Measurements from ENCODE around the gene LIN37.
"Not testable (repeated sequence)": the region's sequence is repeated elsewhere in the genome, so short reads cannot be mapped to it uniquely, and the experiment has no call there.

The LIN37 gene

DNA sequence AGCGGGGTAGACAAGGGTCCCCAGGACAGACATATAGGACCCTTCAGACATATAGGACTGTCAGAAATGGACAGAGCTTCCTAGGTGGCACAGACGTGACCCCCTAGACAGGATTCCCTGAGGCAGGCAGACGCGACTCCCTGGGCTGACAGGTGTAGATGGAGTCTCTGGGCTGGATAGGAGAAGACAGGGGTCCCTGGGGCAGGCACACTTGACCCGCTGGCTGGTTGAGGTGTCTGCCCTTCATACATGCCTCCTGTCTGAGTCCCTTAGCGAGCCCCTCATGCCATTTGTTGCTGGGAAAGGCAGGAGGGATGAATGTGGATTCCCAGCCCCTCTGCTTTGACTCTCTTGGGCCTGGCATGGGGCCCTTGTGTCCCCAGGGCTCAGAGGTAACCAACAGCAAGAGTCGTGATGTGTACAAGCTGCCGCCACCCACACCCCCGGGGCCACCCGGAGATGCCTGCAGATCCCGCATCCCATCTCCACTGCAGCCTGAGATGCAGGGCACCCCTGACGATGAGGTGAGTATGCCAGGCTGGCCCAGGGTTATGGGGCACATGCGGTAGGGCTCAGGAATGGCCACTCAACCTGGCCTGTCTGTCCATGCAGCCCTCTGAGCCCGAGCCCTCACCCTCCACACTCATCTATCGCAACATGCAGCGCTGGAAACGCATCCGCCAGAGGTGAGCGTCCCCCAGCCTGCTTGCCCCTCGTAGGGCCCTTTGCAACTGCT lies 5.4 kb downstream of the LIN37 start:
- peak; percentile 38 for DNase-seq

DNA sequence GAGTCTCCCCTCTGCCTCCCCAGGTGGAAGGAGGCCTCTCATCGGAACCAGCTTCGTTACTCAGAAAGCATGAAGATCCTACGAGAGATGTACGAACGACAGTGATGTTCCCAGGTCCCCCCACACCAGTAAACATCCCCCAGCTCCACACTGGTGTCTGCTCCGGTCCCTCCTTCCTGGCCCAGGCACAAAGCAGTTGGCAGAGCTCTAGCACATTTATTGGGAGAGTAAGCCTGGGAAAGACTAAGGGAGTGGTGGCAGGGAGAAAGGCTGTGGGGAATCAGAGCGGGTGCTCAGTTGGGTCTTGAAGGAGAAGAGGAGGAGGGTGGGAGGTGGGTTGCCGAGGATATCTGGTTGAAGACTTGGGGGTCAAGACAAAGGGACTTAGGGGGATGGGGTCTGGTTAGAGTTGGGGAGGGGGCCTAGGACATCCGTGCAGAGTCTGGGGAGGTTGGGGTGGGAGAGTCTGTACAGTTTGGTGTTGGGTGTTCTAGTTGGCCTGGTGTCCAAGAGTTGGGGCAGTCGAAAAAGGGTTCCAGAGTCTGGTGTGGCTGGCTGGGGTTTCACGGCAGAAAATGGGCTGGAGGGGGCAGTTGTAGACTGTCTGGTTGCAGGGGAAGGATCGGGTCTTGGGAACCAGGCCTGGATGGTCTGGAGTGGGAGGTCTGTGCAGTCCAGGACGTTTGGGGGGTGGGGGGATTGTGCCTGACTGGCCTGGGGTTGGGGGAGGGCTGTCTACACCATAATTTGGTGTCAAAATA lies 6.2 kb downstream of the LIN37 start:
- peak; percentile 42 for DNase-seq

DNA sequence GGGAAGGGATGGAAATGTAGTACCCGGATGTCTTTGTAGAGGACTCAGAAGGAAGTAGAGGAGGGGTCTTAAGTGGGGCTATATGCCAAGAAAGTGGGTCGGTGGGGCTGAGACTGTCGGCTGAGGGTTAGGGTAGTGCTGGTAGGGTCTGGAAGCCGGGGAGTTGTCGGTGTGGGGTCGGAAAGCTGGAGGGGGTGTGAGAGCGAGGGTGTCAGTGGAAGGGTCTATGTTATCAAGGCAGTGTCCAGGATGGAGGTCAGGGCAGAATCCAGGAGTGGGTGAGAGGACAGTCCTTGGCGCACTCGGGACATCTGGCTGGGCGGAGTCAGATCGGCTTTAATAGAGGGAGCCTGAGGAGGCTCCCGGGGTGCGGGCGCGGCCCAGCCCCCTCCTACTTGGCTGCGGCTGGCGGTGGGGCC lies 6.8 kb downstream of the LIN37 start:
- peak; percentile 32 for DNase-seq

DNA sequence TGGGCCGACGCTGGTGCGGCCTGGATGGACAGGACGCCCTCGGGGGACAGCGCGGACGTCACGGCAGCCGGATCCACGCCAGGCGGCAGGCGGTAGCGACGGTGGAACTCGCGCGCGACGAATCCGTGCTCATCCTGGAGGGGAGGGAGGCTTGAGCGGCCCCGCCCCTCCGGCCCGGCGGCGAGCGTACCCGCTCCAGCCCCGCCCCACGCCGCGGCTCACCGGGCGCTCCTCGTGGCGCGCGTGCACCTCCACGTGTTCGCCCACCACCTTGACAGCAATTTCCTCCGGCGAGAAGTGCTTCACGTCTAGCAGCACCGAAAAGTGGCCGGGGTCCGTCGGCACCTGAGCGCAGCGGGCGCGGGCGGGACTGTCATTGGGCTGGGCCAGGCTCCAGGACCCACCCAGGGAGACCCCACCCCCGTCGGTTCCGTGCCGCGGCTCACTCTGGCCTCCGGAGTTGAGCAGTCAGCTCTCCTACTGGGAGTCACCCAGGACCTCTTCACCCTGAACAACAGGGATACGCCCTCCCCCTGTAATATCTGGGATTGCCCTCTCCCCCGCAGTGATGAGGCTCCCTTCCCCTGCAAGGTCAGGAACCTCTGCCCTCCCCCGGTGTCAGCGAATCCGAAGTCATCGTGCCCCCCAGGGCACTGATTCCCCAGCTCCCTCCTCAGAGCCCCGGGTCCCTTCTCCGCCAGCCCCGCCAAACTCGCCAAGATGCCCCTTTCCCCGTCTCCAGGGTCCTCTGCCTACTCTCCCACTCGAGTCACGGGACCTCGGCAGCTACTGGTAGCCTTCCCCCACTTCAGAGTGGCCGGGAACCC lies 7.4 kb downstream of the LIN37 start:
- peak; percentile 70 for DNase-seq

DNA sequence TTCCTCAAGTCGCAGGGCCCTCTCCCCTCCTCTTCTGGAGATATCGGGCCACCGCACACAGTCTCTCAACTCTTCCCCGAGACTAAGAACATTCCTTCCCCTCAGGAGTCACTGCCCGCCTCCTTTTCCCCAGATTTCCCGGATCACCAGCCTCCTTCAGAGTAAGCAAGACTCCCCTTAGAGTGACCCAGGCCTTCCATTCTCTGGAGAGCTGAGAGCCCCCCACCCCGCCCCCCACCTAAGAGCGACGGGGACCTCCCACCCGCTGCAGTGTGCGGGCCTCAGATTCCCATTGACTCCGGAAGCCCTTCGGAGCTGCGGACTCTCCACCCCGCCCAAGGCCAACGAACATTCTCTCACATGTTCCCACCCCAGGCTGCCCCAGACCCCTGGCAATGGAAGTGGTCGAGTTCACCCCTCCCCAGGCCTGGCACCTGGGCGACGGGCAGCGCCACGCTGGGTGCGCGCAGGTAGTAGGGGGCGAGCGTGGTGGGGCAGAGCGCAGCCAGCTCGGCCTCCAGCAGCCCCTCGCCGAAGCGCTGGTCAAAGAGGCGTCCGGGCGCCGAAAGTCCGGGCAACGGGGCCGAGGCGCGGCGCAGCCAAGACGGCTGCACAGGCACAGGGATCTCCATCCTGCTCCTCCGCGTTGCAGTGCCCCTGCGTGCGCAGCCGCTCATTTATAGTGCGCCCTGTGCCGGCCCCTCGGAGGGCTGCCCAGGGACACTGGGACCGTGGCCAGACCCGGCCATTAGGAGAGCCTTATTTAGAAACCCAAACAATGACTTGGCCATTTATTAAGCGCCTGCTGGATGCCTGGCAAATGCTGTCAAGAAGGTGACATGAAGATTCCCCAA lies 8.2 kb downstream of the LIN37 start, which contains the start of gene HSPB6:
HSPB6 (minus strand) TSS at position 653 of the 854 bp plus-strand sequence; CDS start at position 632, 21 bp downstream.
- peak; percentile 76 for DNase-seq

DNA sequence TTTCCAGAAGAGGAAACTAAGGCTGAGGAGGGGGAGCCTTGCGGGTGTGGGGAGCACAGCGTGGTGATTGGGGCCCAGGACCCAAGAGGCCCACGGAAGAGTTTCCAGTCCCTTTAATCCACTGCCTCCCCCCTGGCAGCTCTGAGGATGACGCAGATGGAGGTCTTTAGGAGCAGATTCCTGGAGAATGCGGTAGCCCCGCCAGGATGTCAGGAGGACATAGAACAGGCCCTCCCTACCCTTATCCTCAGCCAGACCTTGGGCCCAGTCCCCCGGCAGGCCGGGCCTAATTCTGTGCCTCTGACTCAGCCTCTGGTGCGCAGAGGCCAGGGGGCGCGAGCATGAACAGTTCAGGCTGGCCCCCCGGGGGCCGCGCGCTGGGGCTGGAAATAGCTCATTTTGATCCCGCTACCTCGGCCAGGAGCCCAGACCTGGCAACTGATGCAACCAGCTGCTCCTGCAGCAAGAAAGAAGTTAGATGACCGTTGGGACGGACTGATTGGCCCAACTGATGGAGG lies 8.9 kb downstream of the LIN37 start:
- peak; percentile 98 for DNase-seq

DNA sequence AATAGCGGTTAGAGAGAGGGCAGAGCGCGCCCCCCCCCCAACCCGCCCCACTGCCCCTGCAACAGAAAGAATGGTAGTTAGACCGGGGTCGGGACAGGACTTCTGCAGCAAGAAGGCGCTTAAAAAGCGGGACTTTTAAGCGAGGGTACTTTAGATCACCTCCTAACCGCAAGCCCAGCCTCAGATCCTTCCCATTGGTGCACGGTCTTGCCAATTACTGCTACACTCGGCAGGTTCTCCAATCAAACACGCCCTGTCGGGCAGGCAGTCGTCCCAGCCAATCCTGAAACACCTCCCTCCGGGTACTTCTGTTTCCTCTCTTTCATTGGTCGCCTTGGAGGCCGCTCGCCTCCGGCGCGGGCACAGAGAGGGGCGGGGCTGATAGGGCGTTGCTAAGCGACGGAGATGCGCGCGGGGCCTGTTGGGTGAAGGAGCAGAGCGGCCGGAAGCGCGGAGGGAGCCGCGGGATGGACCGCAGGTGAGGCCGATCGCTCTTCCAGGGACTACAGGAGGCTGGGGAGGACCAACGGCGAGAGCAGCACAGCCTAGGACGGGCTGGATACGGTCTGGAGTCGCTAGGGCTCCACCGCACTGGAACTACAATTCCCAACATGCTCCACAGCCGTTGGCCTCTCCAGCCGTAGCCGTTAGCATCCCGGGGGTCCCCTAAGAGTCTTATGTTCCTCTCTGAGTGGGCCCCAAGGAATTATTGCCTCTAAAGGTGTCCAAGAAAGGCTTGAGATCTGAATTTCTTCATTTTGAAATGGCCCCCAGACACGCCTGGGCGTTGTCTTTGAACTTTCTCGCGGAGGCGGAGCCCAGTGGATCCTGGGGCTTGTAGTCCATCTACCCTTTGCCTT lies 9.6 kb downstream of the LIN37 start, which contains the start of gene PROSER3:
PROSER3 (plus strand) TSS at position 428 of the 860 bp plus-strand sequence; CDS start at position 468, 40 bp downstream.
- peak; percentile 100 for DNase-seq

DNA sequence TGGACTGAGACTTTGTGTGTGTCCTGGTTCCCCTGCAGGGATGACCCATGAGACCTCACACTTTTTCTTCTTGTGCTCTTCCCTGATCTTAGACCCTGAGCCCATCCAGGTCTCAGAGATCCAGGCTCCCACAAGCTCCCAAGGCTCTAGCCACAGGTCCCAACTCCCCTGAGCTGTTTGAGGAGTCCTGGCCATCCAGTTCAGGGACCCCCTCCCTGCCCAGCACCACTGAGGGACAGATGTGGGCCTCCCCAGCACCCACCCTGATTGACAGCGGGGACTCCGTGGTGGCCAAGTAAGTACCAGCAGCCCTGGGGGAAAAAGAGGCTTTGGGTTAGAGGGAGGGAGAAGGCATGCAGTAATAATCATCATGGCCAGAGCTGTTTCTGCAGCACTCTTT lies 11.3 kb downstream of the LIN37 start:
- peak; percentile 32 for DNase-seq

DNA sequence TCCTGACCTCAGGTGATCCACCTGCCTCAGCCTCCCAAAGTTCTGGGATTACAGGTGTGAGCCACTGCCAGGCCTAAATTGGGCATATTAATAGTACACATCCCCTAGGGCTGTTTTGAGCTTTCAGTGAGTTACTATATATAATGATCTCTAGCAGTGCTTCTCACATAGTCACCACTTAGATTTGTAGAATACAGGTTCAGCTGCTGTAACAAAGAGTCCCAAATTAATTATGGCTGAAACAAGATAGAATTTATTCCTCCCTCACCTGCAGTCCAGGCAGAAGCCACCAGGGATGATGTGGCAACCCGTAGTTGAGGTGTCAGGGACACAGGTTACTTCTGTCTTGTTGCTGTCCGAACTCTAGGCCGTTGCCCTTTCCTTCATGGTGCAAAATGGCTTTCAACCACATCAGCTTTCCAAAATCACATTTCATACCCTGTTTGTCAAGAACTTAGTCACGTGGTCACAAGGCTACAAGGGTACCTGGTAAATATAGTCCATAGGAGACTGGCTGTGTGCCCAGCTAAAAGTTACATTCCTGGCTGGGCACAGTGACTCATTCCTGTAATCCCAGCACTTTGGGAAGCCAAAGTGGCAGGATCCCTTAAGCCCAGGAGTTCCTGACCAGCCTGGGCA lies 12.5 kb downstream of the LIN37 start:
- DNase-seq = no peak

DNA sequence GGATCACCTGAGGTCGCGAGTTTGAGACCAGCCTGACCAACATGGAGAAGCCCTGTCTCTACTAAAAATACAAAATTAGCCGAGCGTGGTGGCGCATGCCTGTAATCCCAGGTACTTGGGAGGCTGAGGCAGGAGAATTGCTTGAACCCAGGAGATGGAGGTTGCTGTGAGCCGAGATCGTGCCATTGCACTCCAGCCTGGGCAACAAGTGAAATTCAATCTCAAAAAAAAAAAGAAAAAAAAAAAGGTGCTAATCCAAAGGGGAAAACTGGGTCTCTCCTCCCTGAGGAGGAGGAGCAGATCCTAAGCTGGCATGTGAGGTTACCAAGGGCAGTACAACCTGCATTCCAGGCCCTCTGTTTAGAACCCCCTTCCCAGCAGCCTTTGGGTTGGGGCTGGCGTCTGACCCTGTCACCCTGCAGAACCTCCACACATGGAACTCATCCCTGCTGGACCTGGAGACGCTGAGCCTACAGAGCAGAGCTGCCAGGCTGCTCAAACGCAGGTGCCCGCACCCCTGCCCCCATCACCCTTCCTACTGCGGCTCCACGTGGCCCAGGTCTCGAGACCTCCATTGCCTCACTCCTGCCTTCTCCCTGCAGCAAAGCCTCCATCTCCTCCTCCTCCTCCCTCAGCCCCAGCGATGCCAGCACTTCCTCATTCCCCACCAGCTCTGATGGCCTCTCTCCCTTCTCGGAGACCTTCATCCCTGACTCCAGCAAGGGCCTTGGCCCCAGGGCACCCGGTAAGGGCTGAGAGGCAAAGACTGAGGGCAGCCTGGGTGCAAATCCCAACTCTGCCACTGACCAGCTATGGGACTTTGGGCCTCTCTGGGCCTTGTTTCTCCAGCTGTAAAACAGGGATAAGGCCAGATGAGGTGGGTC lies 16.3 kb downstream of the LIN37 start:
- DNase-seq = peak; percentile 35

DNA sequence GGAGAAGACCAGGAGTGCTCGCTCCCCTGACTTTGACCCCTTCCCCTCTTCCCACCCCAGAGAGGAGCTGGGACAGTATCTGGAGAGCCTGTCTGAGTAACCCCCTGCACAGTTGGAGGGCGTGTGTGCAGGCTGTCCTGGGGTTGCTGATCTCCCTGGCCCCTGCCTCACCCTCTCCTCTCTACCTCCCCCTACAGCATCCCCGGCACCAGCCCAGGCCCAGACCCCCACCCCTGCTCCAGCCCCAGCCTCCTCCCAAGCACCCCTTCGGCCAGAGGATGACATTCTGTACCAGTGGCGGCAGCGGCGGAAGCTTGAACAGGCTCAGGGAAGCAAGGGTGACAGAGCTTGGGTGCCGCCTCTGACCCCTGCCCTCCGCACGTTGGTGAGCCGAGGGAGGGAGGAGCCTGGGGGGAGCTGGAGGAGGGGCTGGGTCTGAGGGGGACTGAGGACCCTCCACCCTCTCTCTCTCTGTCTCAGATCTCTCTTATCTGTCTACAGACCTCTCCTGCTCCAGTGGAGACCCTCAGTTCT lies 18.3 kb downstream of the LIN37 start:
- DNase-seq = peak; percentile 42

DNA sequence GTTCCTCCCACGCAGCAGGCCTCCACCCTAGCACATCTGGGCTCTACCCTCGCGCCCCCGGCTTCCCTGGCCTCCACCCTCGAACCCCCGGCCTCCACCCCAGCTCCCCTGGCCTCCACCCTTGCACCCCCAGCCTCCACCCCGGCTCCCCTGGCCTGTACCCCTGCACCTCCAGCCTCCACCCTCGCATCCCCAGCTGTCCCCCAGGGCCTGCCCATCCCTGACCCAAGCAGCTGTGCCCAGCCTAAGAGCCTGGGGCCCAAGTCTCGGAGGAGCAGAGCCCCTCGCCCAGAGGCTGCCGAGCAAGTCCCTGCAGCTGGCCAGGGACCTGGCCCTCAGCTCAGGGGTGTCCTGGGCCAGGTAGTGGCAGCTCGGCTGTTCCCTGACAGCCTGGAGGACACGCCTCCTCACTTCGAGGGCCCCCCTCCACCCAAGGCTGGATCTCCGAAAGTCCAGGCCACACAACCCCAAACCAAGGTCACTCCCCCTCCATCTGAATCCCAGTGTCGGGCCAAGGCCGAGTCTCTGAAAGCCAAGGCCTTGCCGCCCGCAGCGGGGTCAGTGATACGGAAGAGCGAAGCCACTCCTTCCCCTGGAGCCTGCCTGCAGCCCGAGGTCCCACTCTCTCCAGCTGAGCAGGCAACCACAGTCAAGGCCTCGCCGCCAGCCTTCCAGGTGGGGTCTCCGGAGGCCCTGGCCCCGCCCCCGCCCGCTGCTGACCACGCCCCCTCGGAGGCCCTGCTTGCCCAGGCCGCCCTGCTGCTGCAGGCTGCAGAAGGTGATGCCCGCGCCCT lies 19.1 kb downstream of the LIN37 start:
- peak; percentile 90 for DNase-seq

DNA sequence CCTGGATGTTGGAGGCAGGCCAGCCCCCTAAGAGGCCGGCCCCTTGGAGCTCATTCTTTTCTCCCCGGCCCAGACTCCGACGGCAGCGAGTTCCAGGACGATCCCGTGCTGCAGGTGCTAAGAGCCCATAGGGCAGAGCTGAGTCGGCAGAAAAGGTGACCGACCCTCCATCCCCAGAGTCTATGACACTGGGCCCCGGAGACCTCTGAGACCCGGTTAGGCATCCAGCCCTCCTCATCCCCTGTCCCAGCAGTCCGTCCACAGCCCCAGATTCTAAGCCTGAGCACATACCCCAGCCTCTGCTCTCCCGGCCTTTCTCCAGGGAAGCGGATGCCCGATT lies 19.7 kb downstream of the LIN37 start:
- no peak for DNase-seq

DNA sequence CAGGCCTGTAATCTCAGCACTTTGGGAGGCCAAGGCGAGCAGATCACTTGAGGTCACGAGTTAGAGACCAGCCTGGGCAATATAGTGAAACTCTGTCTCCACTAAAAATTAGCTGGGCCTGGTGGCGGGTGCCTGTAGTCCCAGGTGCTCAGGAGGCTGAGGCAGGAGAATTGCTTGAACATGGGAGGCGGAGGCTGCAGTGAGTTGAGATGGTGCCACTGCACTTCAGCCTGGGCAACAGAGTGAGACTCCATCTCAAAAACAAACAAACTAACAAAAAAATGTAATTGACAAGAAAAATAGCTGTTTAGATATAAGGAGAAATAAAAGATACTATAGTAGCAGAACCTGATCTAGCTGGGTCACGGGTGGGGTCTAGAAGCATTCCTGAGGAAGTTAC lies 24.0 kb downstream of the LIN37 start:
- DNase-seq = not testable (repeated sequence)

DNA sequence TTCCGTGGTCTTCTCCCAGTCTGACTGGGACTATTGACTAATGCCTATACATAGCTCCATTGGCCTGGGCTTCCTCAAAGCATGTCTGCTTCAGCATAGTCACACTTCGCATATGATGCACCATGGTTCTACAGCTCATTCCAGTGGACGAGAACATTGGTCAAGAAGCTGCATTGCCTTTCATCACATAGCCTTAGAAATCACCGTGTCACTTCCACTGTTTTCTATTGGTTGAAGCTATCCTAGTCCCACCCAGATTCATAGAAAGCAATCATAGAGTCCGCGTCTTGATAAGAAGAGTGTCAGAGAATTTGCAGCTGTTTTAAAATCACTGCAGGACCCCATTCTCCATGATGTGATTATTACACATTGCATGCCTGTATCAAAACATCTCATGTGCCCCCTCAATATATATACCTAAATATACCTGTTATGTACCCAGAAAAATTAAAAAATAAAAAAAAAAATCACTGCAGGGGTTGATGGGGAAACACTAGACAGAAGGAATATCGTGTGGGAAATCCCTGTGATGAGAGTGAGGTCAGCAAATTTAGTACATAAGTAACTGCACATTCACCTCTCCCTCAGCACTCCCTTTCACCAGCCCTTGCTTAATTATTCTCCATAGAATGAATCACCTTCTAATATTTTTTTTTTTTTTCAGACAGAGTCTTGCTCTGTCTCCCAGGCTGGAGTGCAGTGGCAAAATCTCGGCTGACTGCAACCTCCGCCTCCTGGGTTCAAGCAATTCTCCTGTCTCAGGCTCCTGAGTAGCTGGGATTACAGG lies 24.8 kb downstream of the LIN37 start:
- no peak for DNase-seq

DNA sequence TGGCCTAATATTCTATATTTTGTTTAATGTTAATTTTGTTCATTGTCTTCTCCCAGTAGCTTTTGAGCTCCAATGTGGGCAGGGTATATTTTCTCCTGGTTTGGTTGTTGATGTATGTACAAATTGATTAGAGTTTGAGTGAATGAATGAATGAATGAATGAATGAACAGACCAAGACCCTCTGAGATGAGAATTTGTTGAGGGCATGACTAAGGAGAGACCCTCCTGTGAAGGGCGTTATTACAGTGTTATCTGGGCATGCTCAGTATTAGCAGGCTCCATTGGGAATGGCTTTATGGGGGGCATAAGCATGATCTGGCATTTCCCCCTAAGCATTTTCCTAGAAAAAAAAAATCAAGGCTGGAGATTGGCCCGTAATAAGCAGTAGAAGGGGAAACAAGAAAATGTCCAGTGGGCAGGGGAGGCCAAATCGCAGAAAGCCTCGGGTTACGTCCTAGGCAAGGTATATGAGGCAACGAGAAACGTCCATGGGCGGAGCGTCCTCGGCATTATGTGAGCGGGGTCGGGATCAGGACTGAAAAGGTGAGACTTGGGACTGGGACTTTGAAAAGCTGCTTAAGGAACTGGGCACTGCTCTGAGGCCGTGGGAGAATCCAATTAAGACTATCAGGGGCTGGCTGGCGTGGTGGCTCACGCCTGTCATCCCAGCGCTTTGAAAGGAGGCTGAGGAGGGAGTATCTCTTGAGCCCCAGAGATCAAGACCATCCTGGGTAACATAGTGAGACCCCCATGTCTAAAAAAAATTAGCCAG lies 26.1 kb downstream of the LIN37 start:
- DNase-seq = peak; percentile 50

DNA sequence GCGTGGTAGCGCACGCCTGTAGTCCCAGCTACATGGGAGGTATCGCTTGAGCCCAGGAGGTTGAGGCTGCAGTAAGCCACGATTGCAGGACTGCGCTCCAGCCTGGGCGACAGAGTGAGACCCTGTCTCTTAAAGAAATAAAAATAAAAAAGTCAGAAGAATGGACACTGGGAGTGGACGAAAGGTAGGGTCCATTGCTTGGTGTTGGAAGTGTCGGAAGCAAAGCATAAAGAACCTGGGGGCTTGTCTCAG lies 26.6 kb downstream of the LIN37 start:
- no peak for DNase-seq
